ENCODE data around the gene CDH13.

- TF ChIP-seq EZH2 (IDR thresholded peaks at IDR 0.05), result no peak
- no peak for TF ChIP-seq FOXP2 (optimal IDR thresholded peaks at IDR 0.05; ENCODE audit: control extremely low read depth, extremely low read length, insufficient read depth)
Observed at GRCh38 chr16:83830769-83831455, 1204.1 kb downstream of the CDH13 start.

Measured in SK-N-MC (cell line).